Osteocyte (in vitro differentiated cells): ENCODE data around the gene FSTL3. TPM values are rescaled to one million over a fixed set of nuclear protein-coding genes. Genes with fewer than 3 reads are reported as not detected.
"Not testable (repeated sequence)": the region's sequence is repeated elsewhere in the genome, so short reads cannot be mapped to it uniquely, and the experiment has no call there.

Source experiments
- DNase-seq: peaks from one replicate; pipeline ENCODE4 v3.0.0; 2021; ENCODE audit warnings: mixed read lengths; ENCODE audit not compliant: unreplicated experiment; ENCODE audit errors: extremely low spot score
- H3K27ac Mint-ChIP-seq: one replicate; pipeline ENCODE4 v1.8.0; 2021; ENCODE audit warnings: mild to moderate bottlenecking, mixed read lengths; ENCODE audit not compliant: unreplicated experiment
- H3K27me3 Mint-ChIP-seq: one replicate; pipeline ENCODE4 v1.8.0; 2021; ENCODE audit warnings: mixed read lengths; ENCODE audit not compliant: unreplicated experiment
- H3K36me3 Mint-ChIP-seq: one replicate; pipeline ENCODE4 v1.8.0; 2021; ENCODE audit warnings: mixed read lengths; ENCODE audit not compliant: unreplicated experiment
- H3K4me1 Mint-ChIP-seq: one replicate; pipeline ENCODE4 v1.8.0; 2021; ENCODE audit warnings: mixed read lengths; ENCODE audit not compliant: unreplicated experiment
- H3K4me3 Mint-ChIP-seq: one replicate; pipeline ENCODE4 v1.8.0; 2021; ENCODE audit warnings: mild to moderate bottlenecking, moderate library complexity, mixed read lengths; ENCODE audit not compliant: unreplicated experiment
- H3K9me3 Mint-ChIP-seq: one replicate; pipeline ENCODE4 v1.8.0; 2021; ENCODE audit warnings: mixed read lengths; ENCODE audit not compliant: unreplicated experiment
- CTCF ChIP-seq: fragments of 200-600 bp; sonication (generic); IDR thresholded peaks from 2 replicates; pipeline ENCODE4 v1.5.0; 2021; ENCODE audit warnings: antibody characterized with exemption, mild to moderate bottlenecking, moderate library complexity
- total RNA-seq: library from RNA; stranded (reverse); gene quantifications from 2 replicates; pipeline ENCODE4 v1.2.1, GENCODE V29; 2021

The FSTL3 gene
- total RNA-seq, 1 donor from 2014 or later, result 109 TPM

- Mint-ChIP-seq H3K27me3 (no peaks in the 10 kb centered on the region), H3K27ac (peak overlapping the region; percentile 56), H3K4me3 (no peak overlapping the region), H3K4me1 (peaks cover 27% of the 10 kb centered on the region), H3K9me3 (no peaks in the 10 kb centered on the region), H3K36me3 (peaks cover 9% of the 10 kb centered on the region)
- no peak for TF ChIP-seq CTCF
- DNase-seq, result no peak
Measured at GRCh38 chr19:726993-727956, 51.1 kb downstream of the FSTL3 start.

- Mint-ChIP-seq H3K4me3 (no peak overlapping the region), H3K4me1 (peaks cover 19% of the 10 kb centered on the region), H3K36me3 (peaks cover 12% of the 10 kb centered on the region), H3K9me3 (no peaks in the 10 kb centered on the region), H3K27me3 (no peaks in the 10 kb centered on the region), H3K27ac (peak overlapping the region; percentile 56)
- no peak for TF ChIP-seq CTCF
- no peak for DNase-seq
Measured at GRCh38 chr19:728011-728410, 51.8 kb downstream of the FSTL3 start.

GRCh38 chr19:729564-729963, 53.4 kb downstream of the FSTL3 start:
- H3K4me3 Mint-ChIP-seq, H3K27ac Mint-ChIP-seq, H3K9me3 Mint-ChIP-seq, H3K27me3 Mint-ChIP-seq, DNase-seq: not testable (repeated sequence)
- Mint-ChIP-seq H3K36me3 (peaks cover 21% of the 10 kb centered on the region), H3K4me1 (peaks cover 22% of the 10 kb centered on the region)

- Mint-ChIP-seq H3K36me3 (peaks cover 26% of the 10 kb centered on the region), H3K27ac (no peak overlapping the region), H3K27me3 (no peaks in the 10 kb centered on the region), H3K4me3 (no peak overlapping the region), H3K9me3 (no peaks in the 10 kb centered on the region), H3K4me1 (peaks cover 22% of the 10 kb centered on the region)
- TF ChIP-seq CTCF, result no peak
- DNase-seq, result no peak
Measured at GRCh38 chr19:729965-730668, 53.9 kb downstream of the FSTL3 start.

- no peak for DNase-seq
- Mint-ChIP-seq H3K4me1 (peaks cover 22% of the 10 kb centered on the region), H3K36me3 (peaks cover 26% of the 10 kb centered on the region), H3K4me3 (no peak overlapping the region), H3K27me3 (no peaks in the 10 kb centered on the region), H3K9me3 (no peaks in the 10 kb centered on the region), H3K27ac (no peak overlapping the region)
- TF ChIP-seq CTCF, result no peak
Measured at GRCh38 chr19:731000-731399, 54.8 kb downstream of the FSTL3 start.
